Stimulated activated CD8-positive, alpha-beta memory T cell treated with anti-CD3 and anti-CD28 coated beads, Interleukin-15, amount 100 ng/mL, for 24 hours (primary cell): Measurements from ENCODE around the gene STK40.
A peak's percentile ranks its signal among the peaks of the same experiment; 100 is the strongest.

ENCODE experiments used
- DNase-seq: peaks from one replicate; pipeline ENCODE4 v3.0.0-alpha.2; 2020; ENCODE audit warnings: low read depth

The STK40 gene

GRCh38 chr1:36369061-36369861 lies 16.5 kb downstream of the STK40 start:
- peak; percentile 74 for DNase-seq

- no peak for DNase-seq
Measured at GRCh38 chr1:36367798-36368197, 17.9 kb downstream of the STK40 start.

- no peak for DNase-seq
Measured at GRCh38 chr1:36367066-36367465, 18.7 kb downstream of the STK40 start.

GRCh38 chr1:36366091-36366661 lies 19.5 kb downstream of the STK40 start:
- DNase-seq: no peak

- DNase-seq: no peak
Measured at GRCh38 chr1:36365381-36365780, 20.3 kb downstream of the STK40 start.

- no peak for DNase-seq
Measured at GRCh38 chr1:36359911-36360550, 25.7 kb downstream of the STK40 start.

GRCh38 chr1:36359383-36359782 lies 26.3 kb downstream of the STK40 start:
- no peak for DNase-seq

- DNase-seq: no peak
Measured at GRCh38 chr1:36358514-36359084, 27.1 kb downstream of the STK40 start.

GRCh38 chr1:36355811-36356210 lies 29.9 kb downstream of the STK40 start:
- no peak for DNase-seq

- no peak for DNase-seq
Measured at GRCh38 chr1:36354486-36354885, 31.2 kb downstream of the STK40 start.

- DNase-seq: no peak
Measured at GRCh38 chr1:36352910-36353878, 32.5 kb downstream of the STK40 start.

- no peak for DNase-seq
Measured at GRCh38 chr1:36352125-36352909, 33.4 kb downstream of the STK40 start.

GRCh38 chr1:36351227-36351977 lies 34.3 kb downstream of the STK40 start:
- no peak for DNase-seq

GRCh38 chr1:36350659-36351226 lies 35.0 kb downstream of the STK40 start:
- no peak for DNase-seq

- no peak for DNase-seq
Measured at GRCh38 chr1:36349839-36350238, 35.9 kb downstream of the STK40 start.

GRCh38 chr1:36349241-36349671 lies 36.5 kb downstream of the STK40 start:
- DNase-seq: no peak

- DNase-seq: no peak
Measured at GRCh38 chr1:36346741-36347370, 38.9 kb downstream of the STK40 start.

- DNase-seq: no peak
Measured at GRCh38 chr1:36345353-36345752, 40.4 kb downstream of the STK40 start.

GRCh38 chr1:36344395-36344680 lies 41.4 kb downstream of the STK40 start:
- DNase-seq: no peak
